Thoracic aorta (tissue), 2 donors: ENCODE results near the gene AMIGO1. TPM values are rescaled to one million over a fixed set of nuclear protein-coding genes. Genes with fewer than 3 reads are reported as not detected.

Experiments used
- ATAC-seq: fragments of 150-250 bp; one replicate; pipeline ENCODE4 v1.8.0; 2017; ENCODE audit warnings: low read depth; ENCODE audit not compliant: insufficient number of reproducible peaks, low FRiP score
- DNase-seq: peaks from one replicate; pipeline ENCODE4 v3.0.0-alpha.2; 2020; ENCODE audit warnings: low spot score
- H3K27ac ChIP-seq, 2 donors: fragments of 200-600 bp; sonication (generic); 1 replicate in 1 of 2; 2 replicates in 1 of 2; pipeline ENCODE4 v1.5.1; 2016; ENCODE audit warnings: mild to moderate bottlenecking in 2 of 2, moderate library complexity in 2 of 2
- H3K27me3 ChIP-seq: fragments of 200-600 bp; sonication (generic); replicated peaks from 2 replicates; pipeline ENCODE4 v1.6.0; 2016; ENCODE audit warnings: mild to moderate bottlenecking; ENCODE audit not compliant: insufficient read depth
- H3K36me3 ChIP-seq: fragments of 200-600 bp; sonication (generic); one replicate; pipeline ENCODE4 v1.5.1; 2016
- H3K4me1 ChIP-seq, 2 donors: fragments of 200-600 bp; sonication (generic); 1 replicate in 1 of 2; 2 replicates in 1 of 2; pipeline versions ENCODE4 v1.5.1 to v1.6.0; 2016; ENCODE audit warnings: low read depth in 2 of 2, mild to moderate bottlenecking in 1 of 2; ENCODE audit not compliant: control insufficient read depth in 1 of 2
- H3K4me3 ChIP-seq: fragments of 200-600 bp; sonication (generic); 2 replicates; pipeline ENCODE4 v1.5.1; 2016; ENCODE audit warnings: mild to moderate bottlenecking
- H3K9me3 ChIP-seq: fragments of 200-600 bp; sonication (generic); 2 replicates; pipeline ENCODE4 v1.5.1; 2016
- total RNA-seq, 2 donors: library from RNA; depleted of rRNA; stranded (reverse); fragments of >200 nt; gene quantifications; one replicate each; pipeline versions ENCODE4 v1.1.0 to v1.2.3, GENCODE V29; 2016
- TF ChIP-seq, protein P1 (sequence below): fragments of 200-600 bp; sonication (generic); IDR thresholded peaks from one replicate; pipeline ENCODE4 v1.5.1; 2019; ENCODE audit warnings: antibody characterized with exemption

Gene AMIGO1
- total RNA-seq, 2 donors from 2014 or later: 7.8 to 16.0 TPM

GRCh38 chr1:109527098-109527811, 17.7 kb upstream of the AMIGO1 start:
- TF ChIP-seq, protein P1, sequence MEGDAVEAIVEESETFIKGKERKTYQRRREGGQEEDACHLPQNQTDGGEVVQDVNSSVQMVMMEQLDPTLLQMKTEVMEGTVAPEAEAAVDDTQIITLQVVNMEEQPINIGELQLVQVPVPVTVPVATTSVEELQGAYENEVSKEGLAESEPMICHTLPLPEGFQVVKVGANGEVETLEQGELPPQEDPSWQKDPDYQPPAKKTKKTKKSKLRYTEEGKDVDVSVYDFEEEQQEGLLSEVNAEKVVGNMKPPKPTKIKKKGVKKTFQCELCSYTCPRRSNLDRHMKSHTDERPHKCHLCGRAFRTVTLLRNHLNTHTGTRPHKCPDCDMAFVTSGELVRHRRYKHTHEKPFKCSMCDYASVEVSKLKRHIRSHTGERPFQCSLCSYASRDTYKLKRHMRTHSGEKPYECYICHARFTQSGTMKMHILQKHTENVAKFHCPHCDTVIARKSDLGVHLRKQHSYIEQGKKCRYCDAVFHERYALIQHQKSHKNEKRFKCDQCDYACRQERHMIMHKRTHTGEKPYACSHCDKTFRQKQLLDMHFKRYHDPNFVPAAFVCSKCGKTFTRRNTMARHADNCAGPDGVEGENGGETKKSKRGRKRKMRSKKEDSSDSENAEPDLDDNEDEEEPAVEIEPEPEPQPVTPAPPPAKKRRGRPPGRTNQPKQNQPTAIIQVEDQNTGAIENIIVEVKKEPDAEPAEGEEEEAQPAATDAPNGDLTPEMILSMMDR: no peak
- Histone ChIP-seq H3K4me3 (no peak overlapping the region), H3K27ac (no peak overlapping the region), H3K27me3 (no peaks in the 10 kb centered on the region), H3K36me3 (no peaks in the 10 kb centered on the region), H3K9me3 (no peaks in the 10 kb centered on the region), H3K4me1 (no peaks in the 10 kb centered on the region)
- ATAC-seq (no peak), DNase-seq (no peak)

- TF ChIP-seq, protein P1: no peak
- H3K27ac ChIP-seq: no peak overlapping the region
- H3K27me3 ChIP-seq: no peaks in the 10 kb centered on the region
- H3K4me1 ChIP-seq: no peaks in the 10 kb centered on the region
- H3K4me3 ChIP-seq: no peak overlapping the region
- no peak for ATAC-seq
- no peaks in the 10 kb centered on the region for H3K9me3 ChIP-seq
- DNase-seq: no peak
- H3K36me3 ChIP-seq: no peaks in the 10 kb centered on the region
Measured at GRCh38 chr1:109523706-109524105, 14.2 kb upstream of the AMIGO1 start.

DNA sequence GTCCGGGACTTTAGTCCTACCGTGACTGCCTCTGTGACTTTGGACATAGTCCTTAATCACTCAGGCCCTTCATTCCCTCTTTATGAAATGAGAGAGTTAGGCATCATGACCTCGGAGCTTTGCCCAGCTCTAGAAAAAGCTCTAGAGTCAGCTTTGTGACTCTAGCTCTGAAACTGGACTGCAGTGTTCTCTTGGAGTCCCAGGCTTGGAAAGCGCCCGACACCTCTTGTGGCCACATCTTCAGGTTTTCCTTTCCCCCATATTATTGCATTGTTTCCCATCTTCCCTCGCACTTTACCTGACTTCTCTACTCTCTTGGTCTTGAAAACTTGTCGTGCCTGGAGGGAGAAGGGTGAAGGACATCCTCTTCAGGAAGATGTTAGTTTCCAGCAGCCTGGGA, 12.5 kb upstream of the AMIGO1 start:
- H3K4me1 ChIP-seq: no peaks in the 10 kb centered on the region
- no peaks in the 10 kb centered on the region for H3K9me3 ChIP-seq
- no peaks in the 10 kb centered on the region for H3K27me3 ChIP-seq
- no peaks in the 10 kb centered on the region for H3K36me3 ChIP-seq
- no peak overlapping the region for H3K4me3 ChIP-seq
- no peak overlapping the region for H3K27ac ChIP-seq
- DNase-seq: no peak
- TF ChIP-seq, protein P1: no peak
- no peak for ATAC-seq

DNA sequence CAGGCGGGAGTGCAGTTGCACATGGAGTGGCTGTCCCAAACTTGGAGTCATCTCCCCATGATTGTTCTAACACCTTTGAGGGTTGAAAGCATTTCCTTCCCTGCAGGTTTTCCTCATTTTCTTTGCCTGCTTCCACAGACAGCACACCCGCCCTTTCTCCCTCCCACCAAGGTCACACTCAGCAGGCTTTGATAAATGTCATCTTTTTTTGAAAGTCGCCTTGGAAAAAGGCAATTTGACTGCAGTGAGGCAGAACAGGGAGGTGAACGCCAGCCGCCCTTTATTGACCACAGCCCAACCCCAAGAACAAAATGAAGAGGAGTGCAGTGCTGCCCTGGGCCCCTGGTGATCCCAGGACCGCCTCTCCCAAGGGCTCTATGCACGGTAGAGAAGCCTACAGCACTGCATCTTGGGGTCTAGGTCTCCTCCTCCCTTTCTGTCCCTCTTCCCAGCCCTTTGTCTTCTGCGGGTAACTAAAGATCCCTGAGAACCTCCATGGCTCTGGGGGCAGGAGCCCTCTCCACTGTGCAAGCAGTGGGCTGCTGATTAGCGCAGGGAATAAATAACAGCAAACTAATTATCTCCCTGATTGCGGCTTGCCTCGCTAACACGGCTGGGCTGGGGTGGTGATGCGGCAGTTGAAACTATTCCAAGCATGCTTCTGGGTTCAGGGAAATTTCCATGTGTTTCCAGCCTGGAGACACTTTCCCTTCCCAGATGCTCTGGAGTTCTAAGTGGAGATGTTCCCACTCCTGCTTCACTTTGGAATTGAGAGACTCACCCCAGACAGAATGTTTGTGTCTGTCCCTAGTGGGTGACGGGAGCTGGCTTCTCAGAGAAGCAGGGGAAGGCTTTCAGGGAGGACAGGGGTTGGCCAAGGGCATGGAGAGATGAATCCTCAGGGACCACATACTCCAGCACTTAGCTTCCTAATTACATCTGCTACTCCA, 11.8 kb upstream of the AMIGO1 start:
- DNase-seq (no peak), ATAC-seq (no peak)
- H3K36me3 ChIP-seq: no peaks in the 10 kb centered on the region
- no peaks in the 10 kb centered on the region for H3K4me1 ChIP-seq
- H3K27ac ChIP-seq: no peak overlapping the region
- no peak overlapping the region for H3K4me3 ChIP-seq
- no peaks in the 10 kb centered on the region for H3K27me3 ChIP-seq
- TF ChIP-seq, protein P1: no peak
- no peaks in the 10 kb centered on the region for H3K9me3 ChIP-seq

GRCh38 chr1:109517337-109517736, 7.8 kb upstream of the AMIGO1 start:
- no peak for ATAC-seq
- TF ChIP-seq, protein P1: no peak
- no peaks in the 10 kb centered on the region for H3K9me3 ChIP-seq
- H3K36me3 ChIP-seq: no peaks in the 10 kb centered on the region
- DNase-seq: no peak
- H3K4me3 ChIP-seq: no peak overlapping the region
- no peaks in the 10 kb centered on the region for H3K4me1 ChIP-seq
- no peak overlapping the region for H3K27ac ChIP-seq
- H3K27me3 ChIP-seq: no peaks in the 10 kb centered on the region
